HG03066 (cell line): ENCODE data around the gene NCF4.

Experiments
- ATAC-seq: cut with Tn5 transposase; IDR thresholded peaks from one replicate; pipeline ENCODE4 v1.9.1; 2021; ENCODE audit warnings: low read depth; ENCODE audit not compliant: unreplicated experiment

NCF4 gene

GRCh38 chr22:36860821-36861659, at the start of gene NCF4:
NCF4 (plus strand) TSS chr22:36861006; CDS start chr22:36861172, 166 bp downstream.
- peak; percentile 56 for ATAC-seq

- ATAC-seq: no peak
Observed at GRCh38 chr22:36811094-36811800, 49.6 kb upstream of the NCF4 start.

DNA sequence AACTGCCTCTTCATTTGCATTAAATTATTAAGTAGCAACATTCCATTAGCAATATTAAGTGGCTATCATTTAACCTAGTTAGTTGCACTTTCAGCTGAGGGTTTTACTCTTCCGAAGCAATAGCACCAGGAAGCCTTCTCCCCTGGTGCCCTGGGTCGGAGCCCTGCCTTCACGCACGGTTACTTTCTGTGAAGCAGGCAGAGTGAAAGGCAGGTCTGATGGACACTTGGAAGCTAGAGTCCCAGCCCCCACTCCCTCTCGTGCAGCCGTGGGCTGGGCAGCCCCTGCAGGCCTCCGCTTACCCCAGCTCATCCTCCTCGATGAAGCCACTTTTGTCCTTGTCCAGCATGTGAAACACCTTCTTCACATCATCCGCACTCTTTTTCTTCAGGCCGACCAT, 46.0 kb upstream of the NCF4 start:
- ATAC-seq: no peak

- ATAC-seq: no peak
Observed at GRCh38 chr22:36815558-36816338, 45.1 kb upstream of the NCF4 start.

- ATAC-seq: no peak
Observed at GRCh38 chr22:36816339-36816635, 44.5 kb upstream of the NCF4 start.

DNA sequence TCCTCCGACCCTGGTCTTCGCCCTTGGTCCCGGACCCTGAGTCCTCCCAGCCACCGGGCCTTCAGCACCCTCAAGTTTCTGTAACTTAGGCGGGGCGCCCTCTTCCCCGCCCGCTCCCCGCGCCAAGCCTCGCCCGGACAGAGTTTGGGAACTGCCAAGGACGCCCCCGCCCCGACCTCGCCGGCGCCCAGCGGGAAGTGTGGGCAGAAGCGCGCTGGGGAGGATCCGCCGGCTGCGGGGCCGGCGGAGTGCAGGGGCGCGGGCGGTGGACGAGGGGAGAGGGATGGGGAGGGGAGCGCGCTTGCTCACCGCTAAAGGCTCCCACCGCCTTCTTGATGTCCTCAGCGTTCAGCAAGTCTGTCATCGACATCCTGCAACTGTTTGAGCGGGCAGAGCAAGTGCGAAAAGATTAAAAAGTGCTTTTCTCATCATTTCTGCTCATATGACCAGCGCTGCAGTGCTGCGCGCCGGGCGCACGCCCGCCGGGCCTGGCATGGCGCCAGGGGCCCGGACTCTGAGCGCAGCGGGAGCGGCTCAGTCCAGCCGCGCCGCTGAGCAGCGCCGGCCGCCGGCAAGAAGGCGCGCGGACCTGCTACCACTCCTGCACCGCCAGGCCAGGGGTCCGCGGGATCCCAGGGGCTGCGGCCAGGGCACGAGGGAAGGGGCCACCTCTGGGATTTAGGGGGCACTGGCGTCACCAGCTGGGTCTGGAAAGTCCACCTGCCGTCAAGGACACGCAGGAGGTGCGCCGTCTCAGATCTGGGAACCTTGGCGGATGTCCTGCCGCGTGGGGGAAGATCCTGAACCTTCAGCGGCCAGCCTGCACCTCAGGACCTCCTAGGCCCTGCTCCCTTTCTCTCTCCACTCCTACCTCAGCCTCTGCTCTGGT, 43.9 kb upstream of the NCF4 start, which contains the start of gene PVALB:
Gene PVALB (minus strand): TSS at position 400 of the 889 bp plus-strand sequence. CDS start 30 bp downstream, at position 370.
- ATAC-seq: no peak

GRCh38 chr22:36817525-36817848, 43.3 kb upstream of the NCF4 start:
- no peak for ATAC-seq

DNA sequence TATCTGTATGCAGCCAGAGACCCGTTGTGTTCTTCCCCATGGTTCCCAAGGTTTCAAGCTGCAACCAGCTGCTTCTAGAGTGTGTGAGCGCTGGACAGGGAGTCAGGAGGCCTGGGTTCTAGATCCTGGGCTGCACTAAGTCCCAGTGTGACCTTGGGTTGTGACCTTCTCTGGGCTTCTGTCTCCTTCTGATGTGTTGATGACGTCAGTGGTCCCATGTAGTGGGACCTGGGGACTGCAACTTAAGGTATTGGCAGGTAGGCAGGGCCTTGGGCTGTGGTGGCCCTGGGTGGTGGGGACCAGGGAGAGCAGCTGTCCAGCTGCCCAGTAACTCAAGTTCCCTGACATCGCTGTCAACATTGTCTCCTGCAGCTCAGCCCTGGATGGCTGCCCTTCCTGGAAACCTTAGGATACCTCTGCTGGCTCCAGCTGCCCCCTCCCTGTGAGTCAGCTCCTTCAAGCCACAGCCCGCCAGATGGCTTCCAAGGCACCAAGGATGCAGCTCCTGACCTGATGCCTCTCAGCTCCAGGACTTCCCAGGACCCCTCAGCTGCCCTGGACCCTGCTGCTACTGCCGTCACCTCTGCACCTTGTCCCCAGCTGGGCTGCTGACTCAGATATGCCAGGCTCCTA, 42.7 kb upstream of the NCF4 start:
- no peak for ATAC-seq

GRCh38 chr22:36819112-36819511, 41.7 kb upstream of the NCF4 start:
- no peak for ATAC-seq

GRCh38 chr22:36822581-36822980, 38.2 kb upstream of the NCF4 start:
- no peak for ATAC-seq

- no peak for ATAC-seq
Observed at GRCh38 chr22:36823186-36823839, 37.5 kb upstream of the NCF4 start.

DNA sequence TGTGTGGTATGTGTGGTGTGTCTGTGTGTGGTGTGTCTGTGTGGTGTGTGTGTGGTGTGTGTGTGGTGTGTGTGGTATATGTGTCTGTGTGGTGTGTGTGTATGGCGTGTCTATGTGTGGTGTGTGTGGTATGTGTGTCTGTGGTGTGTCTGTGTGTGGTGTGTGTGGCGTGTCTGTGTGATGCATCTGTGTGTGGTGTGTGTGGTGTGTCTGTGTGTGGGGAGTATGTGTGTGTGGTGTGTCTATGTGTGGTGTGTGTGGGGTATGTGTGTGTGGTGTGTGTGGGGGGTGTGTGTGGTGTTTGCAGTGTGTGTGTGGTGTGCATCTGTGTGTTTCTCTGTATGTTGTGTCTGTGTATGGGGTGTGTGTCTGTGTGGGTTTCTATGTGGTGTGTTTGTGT, 36.2 kb upstream of the NCF4 start:
- no peak for ATAC-seq

GRCh38 chr22:36826262-36826661, 34.5 kb upstream of the NCF4 start:
- ATAC-seq: no peak

DNA sequence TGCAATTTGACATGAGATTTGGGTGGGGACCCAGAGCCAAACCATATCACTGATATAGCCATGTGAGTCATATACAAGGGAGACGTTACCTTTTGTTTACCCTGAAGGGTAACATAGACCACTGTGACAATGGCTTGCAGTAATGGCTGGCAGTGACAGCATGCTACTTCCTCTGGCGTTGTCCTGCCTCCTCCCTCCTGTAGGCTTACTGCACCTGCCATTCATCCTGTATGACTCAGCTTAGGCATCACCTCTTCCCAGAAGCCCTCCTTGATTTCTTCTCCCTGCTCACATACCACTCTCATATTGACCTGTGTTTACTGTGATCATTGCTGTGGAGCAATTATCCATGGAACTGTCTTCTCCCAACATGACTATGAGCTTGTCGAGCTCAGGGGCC, 32.0 kb upstream of the NCF4 start:
- ATAC-seq: no peak

- no peak for ATAC-seq
Observed at GRCh38 chr22:36829370-36830002, 31.3 kb upstream of the NCF4 start.

DNA sequence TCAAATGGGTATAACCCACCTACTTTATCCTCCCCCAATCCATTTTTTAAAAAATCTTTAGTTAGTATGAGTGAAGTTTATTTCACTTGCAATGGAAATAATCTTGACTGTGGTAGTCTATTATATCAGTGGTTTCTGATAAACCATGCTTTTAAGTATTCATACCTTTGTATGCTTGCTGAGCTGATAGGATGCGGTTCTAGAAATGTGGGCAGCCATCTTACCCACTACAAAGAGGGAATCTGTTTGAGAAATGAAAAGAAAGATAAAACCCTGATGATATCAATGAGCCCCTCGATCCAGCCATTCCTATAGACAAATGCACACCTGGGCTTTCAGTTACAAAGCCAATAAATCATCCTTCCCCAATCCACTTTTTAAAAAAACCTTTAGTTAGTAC, 30.2 kb upstream of the NCF4 start:
- no peak for ATAC-seq

DNA sequence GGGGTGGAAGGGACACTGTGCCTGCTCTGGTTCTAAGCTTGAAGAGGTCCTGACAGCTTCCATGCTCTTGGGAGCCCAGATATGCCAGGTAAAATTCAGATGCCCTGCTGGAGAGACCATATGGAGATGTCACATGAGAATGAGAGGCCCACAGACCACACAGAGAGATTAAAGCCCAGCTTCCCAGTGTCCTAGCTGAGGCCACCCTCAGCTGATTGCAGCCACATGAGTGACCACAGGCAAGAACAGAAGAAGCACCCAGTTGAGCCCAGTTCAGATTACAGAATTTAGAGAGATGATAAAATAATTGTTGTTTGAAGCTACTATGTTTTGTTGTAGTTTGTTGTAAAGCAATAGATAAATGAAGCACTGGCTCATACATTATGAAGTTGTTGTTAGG, 29.6 kb upstream of the NCF4 start:
- ATAC-seq: no peak

DNA sequence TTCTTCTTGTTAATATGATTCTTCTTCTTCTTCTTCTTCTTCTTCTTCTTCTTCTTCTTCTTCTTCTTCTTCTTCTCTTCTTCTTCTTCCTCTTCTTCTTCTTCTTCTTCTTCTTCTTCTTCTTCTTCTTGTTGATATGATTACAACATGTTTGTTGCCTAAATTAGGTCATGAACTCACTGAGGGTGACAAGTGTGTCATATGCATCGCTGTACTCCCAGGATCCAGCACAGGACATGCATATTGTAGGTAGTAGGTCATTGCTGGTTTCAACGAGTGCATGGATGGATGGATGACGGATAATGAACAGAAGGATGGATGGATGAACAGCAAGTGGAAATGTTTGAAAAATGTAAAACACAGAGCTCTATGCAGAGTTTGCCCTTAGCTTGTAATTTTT, 29.1 kb upstream of the NCF4 start:
- ATAC-seq: no peak

GRCh38 chr22:36833073-36833472, 27.7 kb upstream of the NCF4 start:
- no peak for ATAC-seq
